GM10248 (cell line): ENCODE data around the gene RLF.

Source experiments
- CTCF ChIA-PET: fragments of 300-600 bp; sonication (Branson Sonifier 250); formaldehyde crosslinking; extraction: SDS; loops from one replicate; lab custom pipeline; 2021; ENCODE audit warnings: antibody characterized with exemption; lab: Yijun Ruan, JAX
- POLR2A ChIA-PET: fragments of 350-650 bp; sonication (Branson Sonifier 250); formaldehyde crosslinking; extraction: SDS; loops from one replicate; lab custom pipeline; 2020; ENCODE audit warnings: antibody characterized with exemption; lab: Yijun Ruan, JAX
- DNase-seq: peaks from one replicate; pipeline ENCODE4 v3.0.0; 2012; ENCODE audit errors: extremely low spot score
- TF ChIP-seq, protein P1 (sequence below): IDR thresholded peaks from 2 replicates; pipeline ENCODE4 v1.5.1; 2012; ENCODE audit warnings: mild to moderate bottlenecking, low read depth; ENCODE audit errors: extremely low read depth, missing control alignments, control extremely low read depth

RLF gene

DNA sequence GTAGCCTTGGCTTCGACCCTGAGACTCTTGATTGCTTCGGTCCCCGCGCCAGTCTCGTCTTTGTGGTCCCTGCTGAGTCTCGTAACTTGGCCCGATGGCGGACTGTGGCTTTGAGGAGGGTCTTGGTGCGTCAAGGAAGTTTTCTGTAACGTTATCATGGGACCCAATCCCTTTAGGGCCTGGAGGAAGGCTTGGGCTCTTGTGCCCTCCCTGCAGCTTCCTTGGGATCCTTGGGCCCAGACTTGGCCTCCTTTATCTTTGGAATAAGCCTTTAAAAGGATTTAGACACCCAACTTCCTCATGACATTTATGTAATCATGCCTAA lies 97.2 kb downstream of the RLF start:
- POLR2A ChIA-PET = no interaction called here
- TF ChIP-seq, protein P1, sequence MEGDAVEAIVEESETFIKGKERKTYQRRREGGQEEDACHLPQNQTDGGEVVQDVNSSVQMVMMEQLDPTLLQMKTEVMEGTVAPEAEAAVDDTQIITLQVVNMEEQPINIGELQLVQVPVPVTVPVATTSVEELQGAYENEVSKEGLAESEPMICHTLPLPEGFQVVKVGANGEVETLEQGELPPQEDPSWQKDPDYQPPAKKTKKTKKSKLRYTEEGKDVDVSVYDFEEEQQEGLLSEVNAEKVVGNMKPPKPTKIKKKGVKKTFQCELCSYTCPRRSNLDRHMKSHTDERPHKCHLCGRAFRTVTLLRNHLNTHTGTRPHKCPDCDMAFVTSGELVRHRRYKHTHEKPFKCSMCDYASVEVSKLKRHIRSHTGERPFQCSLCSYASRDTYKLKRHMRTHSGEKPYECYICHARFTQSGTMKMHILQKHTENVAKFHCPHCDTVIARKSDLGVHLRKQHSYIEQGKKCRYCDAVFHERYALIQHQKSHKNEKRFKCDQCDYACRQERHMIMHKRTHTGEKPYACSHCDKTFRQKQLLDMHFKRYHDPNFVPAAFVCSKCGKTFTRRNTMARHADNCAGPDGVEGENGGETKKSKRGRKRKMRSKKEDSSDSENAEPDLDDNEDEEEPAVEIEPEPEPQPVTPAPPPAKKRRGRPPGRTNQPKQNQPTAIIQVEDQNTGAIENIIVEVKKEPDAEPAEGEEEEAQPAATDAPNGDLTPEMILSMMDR = no peak
- CTCF ChIA-PET = interaction anchor here (1.0 to 1.3 kb wide), 2 partner anchors 11 to 58 kb away, joined by 3 to 4 read pairs; no protein-coding TSS in a partner anchor
- DNase-seq = no peak

DNA sequence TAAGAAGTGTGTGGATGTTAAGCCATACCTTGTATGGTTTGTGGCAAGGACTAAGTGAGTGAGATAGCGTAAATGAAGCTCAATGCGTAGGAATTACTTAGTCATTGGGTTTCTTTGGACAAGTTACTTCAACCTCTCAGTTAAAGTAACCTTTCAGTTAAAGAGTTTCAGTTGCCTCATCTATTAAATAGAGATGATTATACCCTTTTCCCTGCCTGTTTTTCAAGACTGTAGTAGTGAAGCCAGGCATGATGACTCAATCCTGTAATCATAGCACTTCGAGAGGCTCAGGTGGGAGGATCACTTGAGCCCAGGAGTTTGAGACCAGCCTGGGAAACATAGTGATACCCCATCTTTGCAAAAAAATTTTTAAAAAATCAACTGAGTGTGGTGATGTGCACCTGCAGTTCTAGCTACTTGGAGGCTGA lies 103.2 kb downstream of the RLF start:
- no peak for DNase-seq
- ChIA-PET POLR2A (no interaction called here), CTCF (interaction anchor here (0.9 to 1.7 kb wide), 5 partner anchors 10 to 140 kb away, joined by 3 to 5 read pairs (median 3); no protein-coding TSS in a partner anchor)
- TF ChIP-seq, protein P1 = no peak

GRCh38 chr1:40265298-40265697 lies 104.1 kb downstream of the RLF start:
- no peak for DNase-seq
- TF ChIP-seq, protein P1 = no peak
- CTCF ChIA-PET = interaction anchor here (1.0 to 2.0 kb wide), 5 partner anchors 26 to 122 kb away, joined by 3 to 6 read pairs (median 5); no protein-coding TSS in a partner anchor
- POLR2A ChIA-PET = no interaction called here

DNA sequence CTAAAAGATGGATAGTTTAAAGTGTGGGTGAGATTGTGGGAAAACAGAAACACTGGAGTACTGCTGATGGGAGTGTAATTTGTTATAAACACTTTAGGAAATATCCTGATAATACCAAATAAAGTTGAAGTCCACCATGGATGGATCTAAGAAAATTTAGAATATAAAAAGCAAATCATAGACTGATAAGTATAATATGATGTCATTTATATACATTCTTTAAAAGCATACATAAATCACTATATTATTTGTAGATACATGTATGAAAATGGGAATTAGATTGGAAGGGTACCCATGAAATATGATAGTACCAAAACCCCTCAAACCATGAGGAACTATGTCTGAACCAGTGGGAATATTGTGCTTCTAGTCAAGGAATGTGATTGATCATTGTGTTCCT lies 104.7 kb downstream of the RLF start:
- POLR2A ChIA-PET = no interaction called here
- CTCF ChIA-PET = interaction anchor here (1.0 to 2.0 kb wide), 7 partner anchors 10 to 122 kb away, joined by 3 to 6 read pairs (median 5); no protein-coding TSS in a partner anchor
- DNase-seq = no peak
- TF ChIP-seq, protein P1 = no peak

- CTCF ChIA-PET = interaction anchor here (0.9 to 2.0 kb wide), 8 partner anchors 9 to 138 kb away, joined by 3 to 6 read pairs (median 4); no protein-coding TSS in a partner anchor
- DNase-seq = no peak
- TF ChIP-seq, protein P1 = no peak
- POLR2A ChIA-PET = interaction anchor here (0.6 kb wide), 1 partner anchor 32 kb away, joined by 11 read pairs; no protein-coding TSS in a partner anchor
Observed at GRCh38 chr1:40266786-40267535, 105.8 kb downstream of the RLF start.

- no peak for DNase-seq
- CTCF ChIA-PET = interaction anchor here (1.6 to 2.0 kb wide), 2 partner anchors 8 to 27 kb away, joined by 3 to 5 read pairs; no protein-coding TSS in a partner anchor
- POLR2A ChIA-PET = no interaction called here
- TF ChIP-seq, protein P1 = no peak
Observed at GRCh38 chr1:40267767-40268187, 106.6 kb downstream of the RLF start.
